Natural killer cell (primary cell): ENCODE results near the gene SORCS2. TPM values are rescaled to one million over a fixed set of nuclear protein-coding genes. Genes with fewer than 3 reads are reported as not detected.

ENCODE experiments used
- ATAC-seq, 3 donors: fragments of 150-1000 bp in 2 of 3; fragments of 200-7000 bp in 1 of 3; cut with Tn5 transposase; 1 replicate in 1 of 3; 2 replicates in 2 of 3; pipeline ENCODE4 v1.10.0; 2021; ENCODE audit warnings: mild to moderate bottlenecking in 2 of 3, moderate library complexity in 2 of 3
- DNase-seq, 2 donors: peaks; one replicate each; pipeline versions ENCODE4 v3.0.0 to v3.0.0-alpha.2; 2013 to 2021; ENCODE audit warnings: mixed read lengths in 1 of 2
- H3K27ac ChIP-seq: one replicate; pipeline ENCODE4 v1.5.1; 2013; ENCODE audit warnings: mild to moderate bottlenecking, low read length
- H3K27me3 ChIP-seq: one replicate; pipeline ENCODE4 v1.6.1; 2013; ENCODE audit warnings: low read length; ENCODE audit not compliant: control insufficient read depth, insufficient read depth
- H3K36me3 ChIP-seq: one replicate; pipeline ENCODE4 v1.6.1; 2013; ENCODE audit warnings: low read length; ENCODE audit not compliant: control insufficient read depth, insufficient read depth
- H3K4me1 ChIP-seq: one replicate; pipeline ENCODE4 v1.6.1; 2013; ENCODE audit warnings: low read length; ENCODE audit not compliant: control insufficient read depth, insufficient read depth
- H3K4me3 ChIP-seq: one replicate; pipeline ENCODE4 v1.5.1; 2013; ENCODE audit warnings: low read length
- H3K9me3 ChIP-seq: one replicate; pipeline ENCODE4 v1.6.1; 2013; ENCODE audit warnings: low read length; ENCODE audit not compliant: control insufficient read depth, insufficient read depth
- H3K27ac Mint-ChIP-seq, 2 donors: one replicate each; pipeline ENCODE4 v1.8.0; 2022; ENCODE audit warnings: mild to moderate bottlenecking in 2 of 2, mixed read lengths in 2 of 2, moderate library complexity in 1 of 2
- H3K27me3 Mint-ChIP-seq, 2 donors: one replicate each; pipeline ENCODE4 v1.8.0; 2022; ENCODE audit warnings: low read depth in 2 of 2, mixed read lengths in 2 of 2
- H3K36me3 Mint-ChIP-seq: one replicate; pipeline ENCODE4 v1.8.0; 2022; ENCODE audit warnings: mixed read lengths
- H3K4me1 Mint-ChIP-seq, 2 donors: one replicate each; pipeline ENCODE4 v1.8.0; 2022; ENCODE audit warnings: mixed read lengths in 2 of 2
- H3K4me3 Mint-ChIP-seq: one replicate; pipeline ENCODE4 v1.8.0; 2022; ENCODE audit warnings: mild to moderate bottlenecking, moderate library complexity, mixed read lengths
- H3K9me3 Mint-ChIP-seq, 2 donors: one replicate each; pipeline ENCODE4 v1.8.0; 2022; ENCODE audit warnings: mixed read lengths in 2 of 2
- WGBS: methylation state at CpG from one replicate; pipeline ENCODE4 v1.1.7; 2013; ENCODE audit warnings: missing lambda C conversion rate; ENCODE audit not compliant: insufficient coverage; 5-methylcytosine and 5-hydroxymethylcytosine counted together
- intact Hi-C: fragments of 100-400 bp; cut with micrococcal nuclease; formaldehyde crosslinking; loops from one replicate; pipeline ENCODE4 v1.14.2; 2022
- total RNA-seq, 4 donors: library from RNA; stranded (reverse); fragments of 120-200 nt in 1 of 4; gene quantifications; one replicate each; pipeline versions ENCODE4 v1.2.3 to v1.2.4, GENCODE V29; 2013 to 2022
- TF ChIP-seq, protein P1 (sequence below): fragments of 200-600 bp; IDR thresholded peaks from one replicate; pipeline ENCODE4 v1.8.0; 2022; ENCODE audit warnings: antibody characterized with exemption

Gene SORCS2
- total RNA-seq, 3 donors from 2014 or later (not counting 1 experiment from before 2014, with no cell fraction given) = 1.2 to 2.5 (median 1.4) TPM

DNA sequence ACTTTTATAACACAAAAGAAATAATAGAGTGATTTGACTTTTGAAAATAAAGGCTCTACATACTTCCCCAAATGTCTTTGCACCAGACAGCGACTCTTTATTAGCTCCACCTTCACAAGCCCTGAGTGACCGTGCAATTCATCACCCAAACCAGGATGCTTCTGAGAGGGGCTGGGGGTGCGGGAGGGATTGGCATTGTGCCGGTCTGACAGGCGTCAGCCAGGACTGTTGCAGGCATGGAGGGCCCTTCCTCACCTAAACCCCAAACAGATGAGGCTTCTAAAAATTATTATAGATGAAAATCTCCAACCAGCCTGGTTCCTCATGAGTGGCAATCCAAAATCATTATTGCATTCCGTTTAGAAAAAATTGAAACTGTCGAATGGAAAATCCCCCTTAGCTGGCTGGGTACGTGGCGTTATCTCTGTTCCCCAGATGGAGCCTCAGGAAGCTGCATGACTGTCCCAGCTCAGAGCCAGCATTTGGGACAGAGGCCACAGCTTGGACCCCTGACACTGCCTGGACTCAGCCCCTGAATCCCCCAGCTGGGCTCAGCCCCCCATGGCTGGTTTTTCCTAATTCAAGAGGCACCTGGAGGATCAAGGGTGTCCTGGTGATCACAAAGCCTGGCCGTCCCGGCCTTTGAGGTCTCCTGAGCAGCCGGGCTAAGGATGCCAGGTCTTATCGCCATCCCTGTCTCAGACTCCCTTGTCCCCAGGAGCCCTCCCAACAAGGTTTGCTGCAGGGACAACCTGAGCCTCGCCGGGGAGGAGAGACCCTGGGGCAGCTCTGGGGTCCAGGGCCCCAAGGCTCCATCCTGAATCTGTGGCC, 60.4 kb downstream of the SORCS2 start:
- no peaks in the 10 kb centered on the region for H3K9me3 ChIP-seq
- WGBS = 49% methylated on average over 14 of the region's 15 CpGs
- no peaks in the 10 kb centered on the region for H3K4me1 ChIP-seq
- Mint-ChIP-seq H3K4me1 (no peaks in the 10 kb centered on the region), H3K9me3 (no peaks in the 10 kb centered on the region), H3K27ac (no peak overlapping the region), H3K36me3 (no peaks in the 10 kb centered on the region), H3K4me3 (no peak overlapping the region), H3K27me3 (peaks cover 21 to 33% of the 10 kb centered on the region in 2 donors)
- no peak overlapping the region for H3K27ac ChIP-seq
- TF ChIP-seq, protein P1, sequence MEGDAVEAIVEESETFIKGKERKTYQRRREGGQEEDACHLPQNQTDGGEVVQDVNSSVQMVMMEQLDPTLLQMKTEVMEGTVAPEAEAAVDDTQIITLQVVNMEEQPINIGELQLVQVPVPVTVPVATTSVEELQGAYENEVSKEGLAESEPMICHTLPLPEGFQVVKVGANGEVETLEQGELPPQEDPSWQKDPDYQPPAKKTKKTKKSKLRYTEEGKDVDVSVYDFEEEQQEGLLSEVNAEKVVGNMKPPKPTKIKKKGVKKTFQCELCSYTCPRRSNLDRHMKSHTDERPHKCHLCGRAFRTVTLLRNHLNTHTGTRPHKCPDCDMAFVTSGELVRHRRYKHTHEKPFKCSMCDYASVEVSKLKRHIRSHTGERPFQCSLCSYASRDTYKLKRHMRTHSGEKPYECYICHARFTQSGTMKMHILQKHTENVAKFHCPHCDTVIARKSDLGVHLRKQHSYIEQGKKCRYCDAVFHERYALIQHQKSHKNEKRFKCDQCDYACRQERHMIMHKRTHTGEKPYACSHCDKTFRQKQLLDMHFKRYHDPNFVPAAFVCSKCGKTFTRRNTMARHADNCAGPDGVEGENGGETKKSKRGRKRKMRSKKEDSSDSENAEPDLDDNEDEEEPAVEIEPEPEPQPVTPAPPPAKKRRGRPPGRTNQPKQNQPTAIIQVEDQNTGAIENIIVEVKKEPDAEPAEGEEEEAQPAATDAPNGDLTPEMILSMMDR = no peak
- no peaks in the 10 kb centered on the region for H3K36me3 ChIP-seq
- H3K27me3 ChIP-seq = no peaks in the 10 kb centered on the region
- intact Hi-C loops = no loop called here
- no peak for ATAC-seq
- DNase-seq = no peak
- no peak overlapping the region for H3K4me3 ChIP-seq

DNA sequence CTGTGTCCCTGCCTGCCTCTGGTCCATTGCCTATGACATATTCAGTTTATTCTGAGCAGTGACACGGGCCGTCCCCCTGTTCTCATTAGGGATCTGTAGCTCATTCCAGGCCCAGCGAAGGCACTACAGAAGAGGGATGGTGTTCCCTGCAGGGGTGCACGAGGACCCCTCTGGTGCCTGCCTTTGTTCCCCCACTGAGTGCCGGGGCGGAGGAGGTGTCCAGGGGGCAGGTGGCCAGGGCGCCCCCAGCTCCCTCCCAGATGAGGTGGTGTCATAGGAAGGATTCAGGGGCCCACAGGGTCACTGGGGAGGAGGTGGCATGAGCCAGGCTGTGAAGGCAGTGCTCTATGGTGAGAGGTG, 61.0 kb downstream of the SORCS2 start:
- Mint-ChIP-seq H3K27me3 (peaks cover 23 to 33% of the 10 kb centered on the region in 2 donors), H3K4me3 (no peak overlapping the region), H3K4me1 (no peaks in the 10 kb centered on the region), H3K9me3 (no peaks in the 10 kb centered on the region), H3K36me3 (no peaks in the 10 kb centered on the region), H3K27ac (no peak overlapping the region)
- WGBS = 83% methylated on average over 7 of the region's 7 CpGs
- DNase-seq (no peak), ATAC-seq (no peak)
- intact Hi-C loops = no loop called here
- no peaks in the 10 kb centered on the region for H3K4me1 ChIP-seq
- H3K27me3 ChIP-seq = no peaks in the 10 kb centered on the region
- no peaks in the 10 kb centered on the region for H3K36me3 ChIP-seq
- no peak overlapping the region for H3K4me3 ChIP-seq
- TF ChIP-seq, protein P1 = no peak
- H3K27ac ChIP-seq = no peak overlapping the region
- no peaks in the 10 kb centered on the region for H3K9me3 ChIP-seq

DNA sequence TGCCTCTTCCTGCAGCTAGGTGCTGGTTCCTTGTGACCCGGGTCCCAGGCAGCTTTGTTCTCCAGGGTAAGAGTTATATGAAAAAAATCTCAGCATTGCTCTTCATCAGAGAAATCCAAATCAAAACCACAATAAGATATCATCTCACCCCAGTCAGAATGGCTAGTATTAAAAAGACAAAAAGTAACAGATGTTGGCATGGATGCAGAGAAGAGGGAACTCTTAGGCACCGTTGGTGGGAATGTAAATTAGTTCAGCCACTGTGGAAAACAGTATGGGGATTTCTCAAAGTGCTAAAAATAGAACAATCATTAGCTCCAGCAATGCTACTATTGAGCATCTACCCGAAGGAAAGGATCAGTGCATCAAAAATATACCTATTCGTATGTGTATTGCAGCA, 61.5 kb downstream of the SORCS2 start:
- H3K4me1 Mint-ChIP-seq = no peaks in the 10 kb centered on the region
- Histone ChIP-seq H3K27ac (no peak overlapping the region), H3K27me3 (no peaks in the 10 kb centered on the region), H3K4me1 (no peaks in the 10 kb centered on the region), H3K36me3 (no peaks in the 10 kb centered on the region), H3K9me3 (no peaks in the 10 kb centered on the region), H3K4me3 (no peak overlapping the region)
- peaks cover 23 to 38% of the 10 kb centered on the region in 2 donors for H3K27me3 Mint-ChIP-seq
- ATAC-seq = no peak
- 75% methylated on average over 3 of the region's 4 CpGs for WGBS
- no peak for DNase-seq
- intact Hi-C loops = no loop called here
- no peak overlapping the region for H3K4me3 Mint-ChIP-seq
- no peaks in the 10 kb centered on the region for H3K9me3 Mint-ChIP-seq
- no peaks in the 10 kb centered on the region for H3K36me3 Mint-ChIP-seq
- H3K27ac Mint-ChIP-seq = no peak overlapping the region
- TF ChIP-seq, protein P1 = no peak
